Superior temporal gyrus (tissue), 1 donor: ENCODE data around the gene CHD3.
A peak's percentile ranks its signal among the peaks of the same experiment; 100 is the strongest.

Source experiments
- DNase-seq: peaks from one replicate; pipeline ENCODE4 v3.0.0-alpha.2; 2016; ENCODE audit errors: extremely low spot score

The CHD3 gene

GRCh38 chr17:7864995-7865650 lies 23.5 kb upstream of the CHD3 start:
- DNase-seq: no peak

GRCh38 chr17:7867881-7868329 lies 20.7 kb upstream of the CHD3 start:
- no peak for DNase-seq

- no peak for DNase-seq
These were observed 15.5 kb upstream of the CHD3 start for GRCh38 chr17:7873051-7873450.

DNA sequence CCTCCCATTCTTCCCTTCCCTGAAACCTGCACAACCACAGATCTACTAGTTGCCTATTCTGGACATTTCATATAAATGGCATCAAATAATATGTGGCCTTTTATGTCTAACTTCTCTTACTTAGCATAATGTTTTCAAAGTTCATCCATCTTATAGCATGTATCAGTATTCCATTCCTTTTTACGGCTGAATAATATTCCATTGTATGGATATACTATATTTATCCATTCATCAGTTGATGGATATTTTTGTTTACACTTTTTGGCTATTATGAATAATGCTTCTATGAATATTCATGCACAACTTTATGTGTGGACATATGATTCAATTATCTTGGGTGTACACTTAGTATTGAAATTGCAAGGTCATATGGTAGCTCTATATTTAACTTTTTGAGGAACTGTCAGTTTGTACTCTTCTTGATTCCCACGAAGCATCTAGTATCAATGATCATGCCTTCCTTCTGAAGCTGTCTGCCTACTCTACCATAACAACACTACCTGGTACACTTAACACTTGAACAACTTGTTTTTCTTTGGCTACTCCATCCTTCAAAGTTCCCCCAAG lies 12.7 kb upstream of the CHD3 start:
- DNase-seq: no peak

DNA sequence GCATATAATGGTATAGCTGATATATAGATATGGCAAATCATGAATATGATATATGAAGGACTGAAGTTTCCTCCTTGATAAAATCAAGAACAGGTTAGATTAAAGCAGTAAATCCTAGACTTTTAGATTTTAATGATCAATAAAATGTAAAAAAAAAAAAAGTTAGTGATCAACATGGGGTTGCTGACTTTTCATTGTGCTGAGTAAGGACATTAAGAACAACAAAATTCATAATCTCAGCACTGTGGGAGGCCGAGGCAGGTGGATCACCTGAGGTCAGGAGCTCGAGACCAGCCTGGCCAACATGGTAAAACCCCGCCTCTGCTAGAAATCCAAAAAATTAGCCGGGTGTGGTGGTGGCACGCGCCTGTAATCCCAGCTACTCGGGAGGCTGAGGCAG lies 10.4 kb upstream of the CHD3 start:
- no peak for DNase-seq

DNA sequence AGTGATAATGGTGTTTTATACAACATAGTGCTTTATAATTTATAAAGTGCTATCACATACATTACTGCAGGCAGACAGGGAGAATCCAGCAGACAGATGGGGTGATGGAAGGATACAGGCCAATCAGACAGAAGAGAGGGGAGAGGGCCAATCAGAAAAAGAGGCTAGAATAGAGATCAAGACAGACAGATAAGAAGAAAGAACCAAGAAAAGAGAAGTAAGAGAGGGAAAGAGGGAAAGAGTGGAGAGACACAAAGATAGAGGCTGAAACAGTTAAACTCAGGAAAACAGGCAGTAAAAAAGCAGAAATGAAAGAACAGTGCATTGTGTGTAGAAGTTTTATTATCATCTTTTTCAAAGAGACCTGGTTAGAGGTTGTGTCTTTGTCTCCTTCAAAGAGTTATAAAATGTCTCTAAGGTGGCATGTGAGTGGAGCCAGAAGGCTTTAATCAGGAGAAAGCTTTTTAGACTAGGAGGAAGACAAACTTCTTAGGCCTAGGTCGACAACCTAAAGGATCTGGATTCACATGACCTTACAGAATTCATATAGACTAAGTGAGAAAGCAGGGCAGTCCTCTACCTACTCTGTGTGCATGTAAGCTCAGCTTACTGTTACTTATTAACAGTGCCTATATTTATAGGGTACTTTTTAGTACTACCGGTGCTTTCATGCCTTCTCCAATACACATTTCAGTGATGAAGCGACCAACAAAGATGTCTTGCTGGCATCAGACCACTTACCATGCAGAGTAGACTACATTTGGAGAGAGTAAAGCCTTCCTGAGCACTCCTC lies 8.3 kb upstream of the CHD3 start:
- no peak for DNase-seq

- peak; percentile 53 for DNase-seq
These were observed 7.1 kb upstream of the CHD3 start for GRCh38 chr17:7881276-7882054.

- DNase-seq: no peak
These were observed 6.5 kb upstream of the CHD3 start for GRCh38 chr17:7882068-7882467.

GRCh38 chr17:7882629-7883028 lies 6.0 kb upstream of the CHD3 start:
- DNase-seq: peak; percentile 16

GRCh38 chr17:7883781-7884386 lies 4.7 kb upstream of the CHD3 start:
- no peak for DNase-seq

- DNase-seq: no peak
These were observed 3.8 kb upstream of the CHD3 start for GRCh38 chr17:7884581-7885366.

- DNase-seq: peak; percentile 14
These were observed 3.0 kb upstream of the CHD3 start for GRCh38 chr17:7885367-7886226.

- peak; percentile 19 for DNase-seq
These were observed 2.2 kb upstream of the CHD3 start for GRCh38 chr17:7886227-7887037.

DNA sequence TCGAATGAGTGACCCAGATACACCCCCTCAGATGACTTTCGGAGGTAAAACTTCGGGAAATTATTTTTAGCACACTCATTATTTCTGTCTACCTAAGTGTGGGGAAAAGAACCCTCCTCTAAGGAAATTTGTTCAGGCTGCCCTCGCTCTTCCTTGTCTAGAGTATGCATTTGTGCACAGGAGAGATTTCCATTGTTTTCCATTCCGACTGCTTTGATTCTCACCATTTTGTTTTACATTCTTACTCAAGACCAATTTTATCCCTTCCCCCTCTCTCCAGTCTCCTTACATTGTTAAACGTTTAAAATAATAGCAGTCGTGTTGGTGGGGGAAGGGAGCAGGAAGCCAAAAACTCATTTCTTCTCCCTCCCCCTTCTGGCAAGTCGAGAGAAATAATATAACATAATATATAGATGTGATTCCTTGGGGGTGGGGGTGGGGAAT lies 1.5 kb upstream of the CHD3 start:
- DNase-seq: peak; percentile 41

DNA sequence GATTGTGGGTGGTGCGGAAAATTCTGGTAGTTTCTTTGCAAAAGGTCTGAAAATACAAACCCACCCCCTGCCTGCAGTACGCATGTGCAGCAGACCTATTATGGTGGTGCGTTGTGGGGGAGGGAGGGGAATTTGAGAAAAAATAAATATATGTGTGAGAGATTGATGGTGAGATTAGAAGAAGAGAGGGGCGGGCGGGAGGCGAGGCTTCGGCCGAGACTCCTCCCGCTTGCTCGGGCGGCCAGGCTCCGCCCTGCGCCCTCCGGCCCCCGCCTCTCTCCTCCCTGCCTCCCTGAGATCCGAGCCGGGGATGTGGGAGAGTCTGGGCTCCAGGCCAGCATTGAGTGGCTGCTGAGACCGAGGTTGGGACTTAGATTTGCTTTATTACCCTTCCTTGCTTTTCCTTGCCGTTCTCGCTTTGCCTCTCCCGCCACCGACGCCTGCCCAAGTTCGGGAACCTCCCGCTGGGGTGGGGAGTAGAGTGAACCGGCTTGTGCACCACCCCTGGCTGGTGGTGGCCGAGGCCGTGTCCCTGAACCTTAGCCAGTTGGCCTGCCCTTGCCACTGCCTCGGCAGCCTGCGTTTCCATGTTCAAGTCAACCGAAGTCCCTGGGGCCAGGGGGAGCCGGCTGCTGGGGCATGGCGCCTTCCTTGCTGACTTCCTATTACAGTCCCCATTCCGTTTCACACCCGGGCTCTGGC lies 956 bp upstream of the CHD3 start:
- DNase-seq: peak; percentile 91

GRCh38 chr17:7889166-7889955 lies 772 bp downstream of the CHD3 start:
- DNase-seq: peak; percentile 96

DNA sequence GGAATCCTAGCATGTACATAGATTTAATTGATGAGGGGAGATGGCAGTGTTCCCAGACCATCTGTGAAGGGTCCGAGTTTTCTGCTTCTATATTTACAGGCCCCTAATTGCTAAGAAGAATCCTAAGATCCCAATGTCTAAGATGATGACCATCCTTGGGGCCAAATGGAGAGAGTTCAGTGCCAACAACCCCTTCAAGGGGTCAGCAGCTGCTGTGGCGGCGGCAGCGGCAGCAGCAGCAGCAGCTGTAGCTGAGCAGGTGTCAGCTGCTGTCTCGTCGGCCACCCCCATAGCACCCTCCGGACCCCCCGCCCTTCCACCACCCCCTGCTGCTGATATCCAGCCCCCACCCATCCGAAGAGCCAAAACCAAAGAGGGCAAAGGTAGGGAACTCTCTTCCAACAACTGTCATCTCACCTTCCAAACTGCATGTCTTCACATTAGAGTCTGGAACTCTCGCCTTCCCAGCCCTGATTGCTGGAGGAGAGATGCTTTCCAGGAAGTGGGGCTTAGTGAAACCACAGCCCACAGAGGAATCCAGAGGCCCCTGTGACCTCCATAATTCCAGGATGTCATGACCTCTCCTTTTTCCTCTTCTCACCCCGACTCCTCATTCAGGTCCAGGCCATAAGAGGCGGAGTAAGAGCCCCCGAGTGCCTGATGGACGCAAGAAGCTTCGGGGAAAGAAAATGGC lies 4.7 kb downstream of the CHD3 start:
- no peak for DNase-seq
